Heart right ventricle (tissue), 16 donors: ENCODE measurements around the gene MON1B. TPM values are rescaled to one million over a fixed set of nuclear protein-coding genes. Genes with fewer than 3 reads are reported as not detected.

Source experiments
- ATAC-seq, 8 donors: fragments of 200-7000 bp; cut with Tn5 transposase; one replicate each; pipeline ENCODE4 v1.9.1; 2020; ENCODE audit warnings: mild to moderate bottlenecking in 8 of 8, moderate library complexity in 8 of 8, moderate number of reproducible peaks in 1 of 8
- DNase-seq, 2 donors: peaks; one replicate each; pipeline ENCODE4 v3.0.0-alpha.2; 2020
- H3K27ac ChIP-seq, 10 donors: fragments of 200-600 bp; sonication (generic) in 2 of 10; one replicate each; pipeline versions ENCODE4 v1.5.0 to v1.8.0; 2020 to 2022; ENCODE audit warnings: mild to moderate bottlenecking in 3 of 10
- H3K27me3 ChIP-seq, 7 donors: fragments of 200-600 bp; one replicate each; pipeline ENCODE4 v1.8.0; 2021 to 2022; ENCODE audit warnings: mild to moderate bottlenecking in 2 of 7
- H3K36me3 ChIP-seq, 9 donors: fragments of 200-600 bp; sonication (generic) in 1 of 9; one replicate each; pipeline versions ENCODE4 v1.5.0 to v1.8.0; 2020 to 2022; ENCODE audit warnings: mild to moderate bottlenecking in 2 of 9
- H3K4me1 ChIP-seq, 9 donors: fragments of 200-600 bp; sonication (generic) in 1 of 9; one replicate each; pipeline versions ENCODE4 v1.5.0 to v1.8.0; 2020 to 2022; ENCODE audit warnings: mild to moderate bottlenecking in 4 of 9
- H3K4me3 ChIP-seq, 10 donors: fragments of 200-600 bp; sonication (generic) in 2 of 10; one replicate each; pipeline versions ENCODE4 v1.5.0 to v1.8.0; 2020 to 2022; ENCODE audit warnings: mild to moderate bottlenecking in 7 of 10, moderate library complexity in 2 of 10
- H3K9me3 ChIP-seq, 11 donors: fragments of 200-600 bp in 10 of 11; sonication (generic) in 2 of 11; one replicate each; pipeline versions ENCODE4 v1.5.0 to v1.8.0; 2013 to 2022; ENCODE audit warnings: mild to moderate bottlenecking in 2 of 11, control low read depth in 1 of 11, moderate library complexity in 1 of 11
- CTCF ChIP-seq, 9 donors: fragments of 200-600 bp; sonication (generic) in 2 of 9; IDR thresholded peaks; one replicate each; pipeline versions ENCODE4 v1.5.0 to v1.8.0; 2021 to 2022; ENCODE audit warnings: antibody characterized with exemption in 9 of 9, mild to moderate bottlenecking in 5 of 9, moderate library complexity in 1 of 9
- WGBS, 2 donors: extraction: QIAGEN DNeasy Blood & Tissue Kit; methylation state at CpG; one replicate each; pipeline ENCODE4 v1.1.7; 2013; ENCODE audit warnings: inconsistent platforms in 1 of 2; 5-methylcytosine and 5-hydroxymethylcytosine counted together
- intact Hi-C, 10 donors: fragments of 100-400 bp; cut with DNase I; formaldehyde crosslinking; loops; one replicate each; pipeline versions ENCODE4 v1.11.1 to v1.14.2; 2022
- polyA plus RNA-seq, 2 donors: library from polyadenylated mRNA; stranded (reverse); fragments of 200-250 nt; gene quantifications; one replicate each; pipeline ENCODE4 v1.2.3, GENCODE V29; 2013
- total RNA-seq, 10 donors: library from RNA; stranded (reverse); fragmentation: NEBNext Ultra II Directional in 3 of 10; extraction: Animal tissue kit (Norgen Biotek cat#: 25700) in 3 of 10; gene quantifications; one replicate each; pipeline versions ENCODE4 v1.2.1 to v1.2.4, GENCODE V29; 2021 to 2023
- donor health status: Arrhythmogenic right ventricular cardiomyopathy.
- donor health status: ischemic (EF 13 %, LVEDD 7.1; RV severe dilation, severe dysfunction).
- donor health status: healthy with polysubstance abuse.
- donor health status: DM: no; HTN: yes; CAD: no.
- donor health status: DM: no; HTN: no; CAD: no.
- donor health status: ischemic (EF 25% LVEDD 6.9; RV normal size, moderate dysfunction).
- donor health status: ischemic (EF 25% LVEDD 5.7; RV mildly dilated, moderate dysfunction).
- donor health status: healthy.
- donor health status: DM: yes; HTN: yes; CAD: no.
- donor health status: Ischemic cardiomyopathy.
- donor health status: ischemic (EF 35%, LVEDD 5.7; RV mildly dilated, moderate dysfunction).
- donor health status: nonischemic (EF 11% LVEDD 7.7; RV severe dilation, severe dysfunction).
- donor health status: DM: yes; HTN: yes; CAD: no.
- donor health status: PGD.
- donor health status: ischemic (EF 29% LVEDD 5.4; RV normal size, mild dysfunction).
- donor health status: nonischemic (EF 23%, LVEDD 6.1; RV moderate dilation, normal function).

The MON1B gene
- total and polyA plus RNA-seq, 12 donors = 8.8 to 26.4 (median 16.4) TPM

DNA sequence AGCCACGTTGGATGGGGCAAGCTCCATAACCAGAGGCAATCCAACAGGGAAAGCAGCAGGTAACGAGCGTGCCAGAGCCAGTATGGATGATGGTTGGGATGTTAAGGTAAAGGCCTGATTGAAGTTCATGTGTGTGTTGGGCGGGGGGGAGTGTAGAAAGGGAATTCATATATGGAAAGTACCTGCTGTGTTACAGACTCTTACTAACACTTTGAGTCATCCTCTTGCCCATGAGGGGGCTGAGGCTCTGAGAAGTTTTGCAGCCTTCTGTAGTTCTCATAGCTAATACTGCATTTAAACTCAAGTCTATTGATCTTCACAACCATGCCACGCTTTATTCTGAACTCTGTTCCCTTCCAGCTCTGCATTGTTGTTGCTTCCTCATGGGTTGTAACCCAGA is 36.8 kb downstream of the MON1B start:
- WGBS, 2 donors = 86 to 90% methylated on average over 5 of the region's 5 CpGs
- peaks cover 0 to 6% (median 0%) of the 10 kb centered on the region in 7 donors for H3K27me3 ChIP-seq
- no peak for DNase-seq
- H3K4me1 ChIP-seq = no peaks in the 10 kb centered on the region
- no peak for TF ChIP-seq CTCF (IDR thresholded peaks at IDR 0.05)
- ATAC-seq = no peak
- no peak overlapping the region for H3K27ac ChIP-seq
- H3K36me3 ChIP-seq = no peaks in the 10 kb centered on the region
- H3K4me3 ChIP-seq = no peak overlapping the region
- H3K9me3 ChIP-seq = no peaks in the 10 kb centered on the region
- intact Hi-C loops = no loop called here

GRCh38 chr16:77231047-77231446 is 40.1 kb downstream of the MON1B start:
- TF ChIP-seq CTCF (IDR thresholded peaks at IDR 0.05) = no peak
- 63 to 77% methylated on average over 3 of the region's 3 CpGs for WGBS, 2 donors
- DNase-seq = no peak
- no peaks in the 10 kb centered on the region for H3K9me3 ChIP-seq
- H3K4me1 ChIP-seq = peaks cover 0 to under 1% (median 0%) of the 10 kb centered on the region in 9 donors
- ATAC-seq = no peak
- intact Hi-C loops = loop anchor here in 4 of 10 donors (10.0 kb wide), 5 partner anchors 424 to 864 kb away; partner anchors contain the start of gene WWOX (in 2 of the 4)
- H3K27me3 ChIP-seq = peaks cover 0 to 13% (median 11%) of the 10 kb centered on the region in 7 donors
- no peak overlapping the region for H3K4me3 ChIP-seq
- no peak overlapping the region for H3K27ac ChIP-seq
- H3K36me3 ChIP-seq = no peaks in the 10 kb centered on the region

DNA sequence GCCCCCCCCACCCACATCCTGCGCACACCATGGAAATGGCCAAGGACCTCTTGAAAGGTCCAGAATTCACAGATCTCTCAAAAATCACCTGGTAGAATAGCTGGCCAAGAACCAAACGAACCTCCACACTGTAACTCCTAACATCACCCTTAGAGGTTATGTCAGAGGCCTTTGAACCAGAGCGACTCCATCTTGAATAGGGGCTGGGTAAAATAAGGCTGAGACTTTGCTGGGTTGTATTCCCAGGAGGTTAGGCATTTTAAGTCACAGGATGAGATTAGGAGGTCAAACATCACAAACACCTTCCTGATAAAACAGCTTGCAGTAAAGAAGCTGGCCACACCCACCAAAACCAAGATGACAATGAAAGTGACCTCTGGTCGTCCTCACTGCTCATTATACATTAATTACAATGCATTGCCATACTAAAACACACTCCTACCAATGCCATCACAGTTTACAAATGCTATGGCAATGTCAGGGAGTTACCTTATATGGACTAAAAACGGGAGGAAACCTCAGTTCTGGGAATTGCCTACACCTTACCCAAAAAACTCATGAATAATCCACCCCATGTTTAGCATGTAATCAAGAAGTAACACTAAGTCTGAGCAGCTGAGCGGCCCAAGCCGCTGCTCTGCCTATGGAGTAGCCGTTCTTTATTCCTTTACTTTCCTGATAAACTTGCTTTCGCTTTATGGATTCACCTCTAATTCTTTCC is 43.0 kb downstream of the MON1B start:
- no peak overlapping the region for H3K4me3 ChIP-seq
- TF ChIP-seq CTCF (IDR thresholded peaks at IDR 0.05) = no peak
- no peak overlapping the region for H3K27ac ChIP-seq
- 73 to 76% methylated on average over 9 of the region's 9 CpGs for WGBS, 2 donors
- intact Hi-C loops = loop anchor here in 5 of 10 donors (2.0 to 10.0 kb wide), 6 partner anchors 351 to 861 kb away; partner anchors contain the start of gene WWOX (in 2 of the 5)
- peaks cover 0 to 12% (median 9%) of the 10 kb centered on the region in 7 donors for H3K27me3 ChIP-seq
- no peak for ATAC-seq
- DNase-seq = no peak
- peaks cover 0 to 4% (median 0%) of the 10 kb centered on the region in 9 donors for H3K4me1 ChIP-seq
- no peaks in the 10 kb centered on the region for H3K9me3 ChIP-seq
- no peaks in the 10 kb centered on the region for H3K36me3 ChIP-seq

GRCh38 chr16:77234611-77235010 is 43.6 kb downstream of the MON1B start:
- H3K27ac ChIP-seq = no peak overlapping the region
- H3K27me3 ChIP-seq = peaks cover 0 to 12% (median 9%) of the 10 kb centered on the region in 7 donors
- DNase-seq (no peak), ATAC-seq (no peak)
- H3K4me1 ChIP-seq = peaks cover 0 to 4% (median 0%) of the 10 kb centered on the region in 9 donors
- no peak for TF ChIP-seq CTCF (IDR thresholded peaks at IDR 0.05)
- no peaks in the 10 kb centered on the region for H3K9me3 ChIP-seq
- intact Hi-C loops = loop anchor here in 6 of 10 donors (2.0 to 10.0 kb wide), 8 partner anchors 348 to 860 kb away; partner anchors contain the start of gene WWOX (in 2 of the 6)
- WGBS, 2 donors = 39 to 43% methylated on average over 11 of the region's 11 CpGs
- H3K36me3 ChIP-seq = no peaks in the 10 kb centered on the region
- no peak overlapping the region for H3K4me3 ChIP-seq
